Osteoblast (primary cell): Measurements from ENCODE around the gene RASGRP4. TPM values are rescaled to one million over a fixed set of nuclear protein-coding genes. Genes with fewer than 3 reads are reported as not detected.
"Not testable (repeated sequence)": the region's sequence is repeated elsewhere in the genome, so short reads cannot be mapped to it uniquely, and the experiment has no call there.

Source experiments
- DNase-seq: peaks from one replicate; pipeline ENCODE4 v3.0.0; 2011; ENCODE audit warnings: low spot score, mixed read lengths; ENCODE audit not compliant: insufficient read length; ENCODE audit errors: missing footprints
- H2AFZ ChIP-seq: 2 replicates; pipeline ENCODE4 v1.6.0; 2011; ENCODE audit warnings: mild to moderate bottlenecking, low read length
- H3K27ac ChIP-seq: 2 replicates; pipeline ENCODE4 v1.5.1; 2011; ENCODE audit warnings: mild to moderate bottlenecking, low read depth, low read length, moderate library complexity
- H3K27me3 ChIP-seq: 2 replicates; pipeline ENCODE4 v1.6.0; 2012; ENCODE audit warnings: mild to moderate bottlenecking, control low read depth, inconsistent platforms, low read length, moderate library complexity; ENCODE audit not compliant: insufficient read depth
- H3K36me3 ChIP-seq: 2 replicates; pipeline ENCODE4 v1.5.1; 2011; ENCODE audit warnings: mild to moderate bottlenecking, low read length, control low read depth, moderate library complexity; ENCODE audit not compliant: insufficient read depth
- H3K4me1 ChIP-seq: 2 replicates; pipeline ENCODE4 v1.5.1; 2011; ENCODE audit warnings: mild to moderate bottlenecking, low read length, control low read depth, moderate library complexity; ENCODE audit not compliant: insufficient read depth
- H3K4me2 ChIP-seq: 2 replicates; pipeline ENCODE4 v1.6.0; 2011; ENCODE audit warnings: mild to moderate bottlenecking, low read length; ENCODE audit not compliant: insufficient read depth
- H3K4me3 ChIP-seq: fragments of 200-600 bp; sonication (generic); 3 replicates; pipeline ENCODE4 v1.5.1; 2012; ENCODE audit warnings: mild to moderate bottlenecking, low read length, inconsistent platforms; ENCODE audit not compliant: insufficient read depth
- H3K79me2 ChIP-seq: 2 replicates; pipeline ENCODE4 v1.6.0; 2012; ENCODE audit warnings: mild to moderate bottlenecking, low read length, control low read depth, inconsistent platforms; ENCODE audit not compliant: insufficient read depth
- H3K9me3 ChIP-seq: 2 replicates; pipeline ENCODE4 v1.5.1; 2011; ENCODE audit warnings: low read depth, low read length, control low read depth
- H4K20me1 ChIP-seq: 2 replicates; pipeline ENCODE4 v1.6.0; 2012; ENCODE audit warnings: mild to moderate bottlenecking, low read length, control low read depth; ENCODE audit not compliant: insufficient read depth
- CTCF ChIP-seq: IDR thresholded peaks from 2 replicates; pipeline ENCODE4 v1.5.1; 2011; ENCODE audit warnings: mild to moderate bottlenecking, low read depth, low read length, moderate library complexity; ENCODE audit errors: extremely low read depth
- total RNA-seq: library from RNA; depleted of rRNA; stranded (reverse); fragments of >200 nt; gene quantifications from 2 replicates; pipeline ENCODE4 v1.2.3, GENCODE V29; 2012

RASGRP4 gene
- total RNA-seq, 1 donor: not detected

- TF ChIP-seq CTCF: no peak
- Histone ChIP-seq H3K4me3 (no peak overlapping the region), H3K4me2 (no peak overlapping the region), H4K20me1 (no peaks in the 10 kb centered on the region), H3K27me3 (no peaks in the 10 kb centered on the region), H3K9me3 (no peaks in the 10 kb centered on the region), H3K36me3 (peaks cover 8% of the 10 kb centered on the region), H3K4me1 (no peaks in the 10 kb centered on the region), H2AFZ (no peak overlapping the region), H3K79me2 (no peaks in the 10 kb centered on the region), H3K27ac (no peak overlapping the region)
- DNase-seq: peak; percentile 5
These were observed 14.8 kb downstream of the RASGRP4 start for GRCh38 chr19:38411041-38411712.

GRCh38 chr19:38410407-38410806, 15.6 kb downstream of the RASGRP4 start:
- not testable (repeated sequence) for H3K27me3 ChIP-seq, DNase-seq, H4K20me1 ChIP-seq, H3K79me2 ChIP-seq, H3K4me2 ChIP-seq, H3K27ac ChIP-seq, H2AFZ ChIP-seq, H3K4me3 ChIP-seq, H3K9me3 ChIP-seq, H3K4me1 ChIP-seq
- H3K36me3 ChIP-seq: peaks cover 11% of the 10 kb centered on the region

GRCh38 chr19:38409631-38410133, 16.3 kb downstream of the RASGRP4 start:
- H2AFZ ChIP-seq: no peak overlapping the region
- no peaks in the 10 kb centered on the region for H3K79me2 ChIP-seq
- no peaks in the 10 kb centered on the region for H4K20me1 ChIP-seq
- no peak overlapping the region for H3K27ac ChIP-seq
- H3K4me3 ChIP-seq: no peak overlapping the region
- TF ChIP-seq CTCF: no peak
- no peaks in the 10 kb centered on the region for H3K4me1 ChIP-seq
- peaks cover 14% of the 10 kb centered on the region for H3K36me3 ChIP-seq
- no peak overlapping the region for H3K4me2 ChIP-seq
- peak; percentile 87 for DNase-seq
- H3K9me3 ChIP-seq: no peaks in the 10 kb centered on the region
- H3K27me3 ChIP-seq: no peaks in the 10 kb centered on the region

- H3K9me3 ChIP-seq: no peaks in the 10 kb centered on the region
- no peak overlapping the region for H3K4me2 ChIP-seq
- H3K27me3 ChIP-seq: no peaks in the 10 kb centered on the region
- peak; percentile 71 for DNase-seq
- H4K20me1 ChIP-seq: no peaks in the 10 kb centered on the region
- H3K36me3 ChIP-seq: peaks cover 14% of the 10 kb centered on the region
- H3K79me2 ChIP-seq: no peaks in the 10 kb centered on the region
- H3K4me3 ChIP-seq: no peak overlapping the region
- no peak overlapping the region for H3K27ac ChIP-seq
- H2AFZ ChIP-seq: no peak overlapping the region
- no peak for TF ChIP-seq CTCF
- H3K4me1 ChIP-seq: peaks cover 4% of the 10 kb centered on the region
These were observed 20.7 kb downstream of the RASGRP4 start for GRCh38 chr19:38405276-38405675.
